Uterus (tissue), 2 donors: Measurements from ENCODE around the gene SLC4A8.
"Not testable (repeated sequence)": the region's sequence is repeated elsewhere in the genome, so short reads cannot be mapped to it uniquely, and the experiment has no call there.

Experiments
- POLR2A ChIP-seq, 2 donors: fragments of 450-650 bp; IDR thresholded peaks; one replicate each; pipeline ENCODE4 v1.6.1; 2016; ENCODE audit warnings: antibody characterized with exemption in 2 of 2, mild to moderate bottlenecking in 1 of 2, moderate library complexity in 1 of 2
- TF ChIP-seq, protein P1 (sequence below), 4 experiments: fragments of 200-600 bp in 2 of 4; fragments of 450-650 bp in 2 of 4; sonication (generic) in 2 of 4; IDR thresholded peaks; one replicate each; pipeline ENCODE4 v1.5.1; 2016 to 2019; ENCODE audit warnings: antibody characterized with exemption in 4 of 4, mild to moderate bottlenecking in 2 of 4, moderate library complexity in 1 of 4

DNA sequence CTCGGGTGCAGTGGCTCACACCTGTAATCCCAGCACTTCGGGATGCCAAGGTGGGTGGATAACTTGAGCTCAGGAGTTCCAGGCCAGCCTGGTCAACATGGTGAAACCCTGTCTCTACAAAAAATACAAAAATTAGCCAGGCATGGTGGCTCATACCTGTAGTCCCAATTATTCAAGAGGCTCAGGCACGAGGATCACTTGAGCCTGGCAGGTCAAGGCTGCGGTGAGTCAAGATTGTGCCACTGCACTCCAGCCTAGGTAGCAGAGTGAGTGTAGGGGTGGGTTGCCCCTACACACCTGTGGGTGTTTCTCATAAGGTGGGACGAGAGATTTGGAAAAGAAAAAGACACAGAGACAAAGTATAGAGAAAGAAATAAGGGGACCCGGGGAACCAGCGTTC lies 29.4 kb downstream of the SLC4A8 start:
- TF ChIP-seq, protein P1, sequence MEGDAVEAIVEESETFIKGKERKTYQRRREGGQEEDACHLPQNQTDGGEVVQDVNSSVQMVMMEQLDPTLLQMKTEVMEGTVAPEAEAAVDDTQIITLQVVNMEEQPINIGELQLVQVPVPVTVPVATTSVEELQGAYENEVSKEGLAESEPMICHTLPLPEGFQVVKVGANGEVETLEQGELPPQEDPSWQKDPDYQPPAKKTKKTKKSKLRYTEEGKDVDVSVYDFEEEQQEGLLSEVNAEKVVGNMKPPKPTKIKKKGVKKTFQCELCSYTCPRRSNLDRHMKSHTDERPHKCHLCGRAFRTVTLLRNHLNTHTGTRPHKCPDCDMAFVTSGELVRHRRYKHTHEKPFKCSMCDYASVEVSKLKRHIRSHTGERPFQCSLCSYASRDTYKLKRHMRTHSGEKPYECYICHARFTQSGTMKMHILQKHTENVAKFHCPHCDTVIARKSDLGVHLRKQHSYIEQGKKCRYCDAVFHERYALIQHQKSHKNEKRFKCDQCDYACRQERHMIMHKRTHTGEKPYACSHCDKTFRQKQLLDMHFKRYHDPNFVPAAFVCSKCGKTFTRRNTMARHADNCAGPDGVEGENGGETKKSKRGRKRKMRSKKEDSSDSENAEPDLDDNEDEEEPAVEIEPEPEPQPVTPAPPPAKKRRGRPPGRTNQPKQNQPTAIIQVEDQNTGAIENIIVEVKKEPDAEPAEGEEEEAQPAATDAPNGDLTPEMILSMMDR (IDR thresholded peaks at IDR 0.05): not testable (repeated sequence)
- TF ChIP-seq POLR2A (IDR thresholded peaks at IDR 0.05): not testable (repeated sequence)
